Measurements from ENCODE around the gene NAA60. TPM values are rescaled to one million over a fixed set of nuclear protein-coding genes. Genes with fewer than 3 reads are reported as not detected.
"Not testable (repeated sequence)": the region's sequence is repeated elsewhere in the genome, so short reads cannot be mapped to it uniquely, and the experiment has no call there.

The NAA60 gene
- total and polyA plus RNA-seq, 2 experiments from 2014 or later, result 32.4 to 36.5 TPM

- TF ChIP-seq ETS1 (IDR thresholded peaks at IDR 0.05), result no peak
- no peak for TF ChIP-seq JUNB (IDR thresholded peaks at IDR 0.05; ENCODE audit: unreplicated experiment)
- no peak for TF ChIP-seq EZH2 (IDR thresholded peaks at IDR 0.05; ENCODE audit: low read depth, unreplicated experiment)
- TF ChIP-seq POLR2AphosphoS5 (IDR thresholded peaks at IDR 0.05; ENCODE audit: low read depth), result no peak
These were observed 30.8 kb downstream of the NAA60 start (continued) for GRCh38 chr16:3474136-3474779.

GRCh38 chr16:3474870-3475269 lies 31.4 kb downstream of the NAA60 start:
- not testable (repeated sequence) for H3K9me3 Mint-ChIP-seq; H3K4me3 Mint-ChIP-seq; H3K36me3 ChIP-seq (ENCODE audit: insufficient read depth); H3K4me1 Mint-ChIP-seq; H3K27me3 Mint-ChIP-seq (ENCODE audit: insufficient read depth, low read depth, poor library complexity); ATAC-seq; H3K4me3 ChIP-seq; H3K4me2 ChIP-seq; H3K27me3 ChIP-seq (ENCODE audit: insufficient read depth); DNase-seq (ENCODE audit: low spot score); H3K9me2 ChIP-seq (ENCODE audit: insufficient read depth); H2AFZ ChIP-seq; H3F3A ChIP-seq (replicated peaks; ENCODE audit: low read depth); H3K27ac ChIP-seq (ENCODE audit: low read depth); H3K4me1 ChIP-seq (ENCODE audit: insufficient read depth); H3K27ac Mint-ChIP-seq
- peaks cover 12% of the 10 kb centered on the region for H3K36me3 Mint-ChIP-seq (ENCODE audit: low read depth)
- Histone ChIP-seq H4K20me1 (replicated peaks; ENCODE audit: insufficient read depth) (peaks cover 29% of the 10 kb centered on the region; the same call in 1 of the 2 replicates), H3K79me2 (replicated peaks; ENCODE audit: insufficient read depth) (peaks cover 83% of the 10 kb centered on the region)

GRCh38 chr16:3475604-3476375 lies 32.3 kb downstream of the NAA60 start:
- Histone ChIP-seq H3F3A (replicated peaks; ENCODE audit: low read depth) (no peaks in the 10 kb centered on the region), H3K4me2 (no peak overlapping the region), H3K4me3 (no peak overlapping the region), H2AFZ (no peak overlapping the region), H3K27ac (ENCODE audit: low read depth) (no peak overlapping the region), H3K4me1 (ENCODE audit: insufficient read depth) (peaks cover 2% of the 10 kb centered on the region), H3K36me3 (ENCODE audit: insufficient read depth) (no peaks in the 10 kb centered on the region), H3K27me3 (ENCODE audit: insufficient read depth) (no peaks in the 10 kb centered on the region), H3K9me2 (ENCODE audit: insufficient read depth) (no peaks in the 10 kb centered on the region), H3K79me2 (replicated peaks; ENCODE audit: insufficient read depth) (peaks cover 77% of the 10 kb centered on the region), H4K20me1 (replicated peaks; ENCODE audit: insufficient read depth) (peaks cover 33% of the 10 kb centered on the region; the same call in 1 of the 2 replicates)
- Mint-ChIP-seq H3K4me3 (no peak overlapping the region), H3K27me3 (ENCODE audit: insufficient read depth, low read depth, poor library complexity) (peaks cover 3% of the 10 kb centered on the region), H3K4me1 (peaks cover 8% of the 10 kb centered on the region), H3K36me3 (ENCODE audit: low read depth) (peaks cover 16% of the 10 kb centered on the region), H3K9me3 (no peaks in the 10 kb centered on the region), H3K27ac (no peak overlapping the region)
- DNase-seq (ENCODE audit: low spot score) (no peak), ATAC-seq (no peak)
- TF ChIP-seq JUNB (IDR thresholded peaks at IDR 0.05; ENCODE audit: unreplicated experiment) (no peak), ZNF462 (CRISPR knock-in tag; IDR thresholded peaks at IDR 0.05) (no peak), POLR2AphosphoS5 (IDR thresholded peaks at IDR 0.05; ENCODE audit: low read depth) (no peak), ZNF114 (CRISPR knock-in tag; IDR thresholded peaks at IDR 0.05) (no peak), REST (IDR thresholded peaks at IDR 0.05; ENCODE audit: unreplicated experiment) (no peak)

Measured in GM23338 (cell line).